ENCODE measurements around the gene HSPBP1. TPM values are rescaled to one million over a fixed set of nuclear protein-coding genes. Genes with fewer than 3 reads are reported as not detected.
"Not testable (repeated sequence)": the region's sequence is repeated elsewhere in the genome, so short reads cannot be mapped to it uniquely, and the experiment has no call there.

HSPBP1 gene
- total and polyA plus RNA-seq, 12 donors: 18.8 to 49.8 (median 33.2) TPM

DNA sequence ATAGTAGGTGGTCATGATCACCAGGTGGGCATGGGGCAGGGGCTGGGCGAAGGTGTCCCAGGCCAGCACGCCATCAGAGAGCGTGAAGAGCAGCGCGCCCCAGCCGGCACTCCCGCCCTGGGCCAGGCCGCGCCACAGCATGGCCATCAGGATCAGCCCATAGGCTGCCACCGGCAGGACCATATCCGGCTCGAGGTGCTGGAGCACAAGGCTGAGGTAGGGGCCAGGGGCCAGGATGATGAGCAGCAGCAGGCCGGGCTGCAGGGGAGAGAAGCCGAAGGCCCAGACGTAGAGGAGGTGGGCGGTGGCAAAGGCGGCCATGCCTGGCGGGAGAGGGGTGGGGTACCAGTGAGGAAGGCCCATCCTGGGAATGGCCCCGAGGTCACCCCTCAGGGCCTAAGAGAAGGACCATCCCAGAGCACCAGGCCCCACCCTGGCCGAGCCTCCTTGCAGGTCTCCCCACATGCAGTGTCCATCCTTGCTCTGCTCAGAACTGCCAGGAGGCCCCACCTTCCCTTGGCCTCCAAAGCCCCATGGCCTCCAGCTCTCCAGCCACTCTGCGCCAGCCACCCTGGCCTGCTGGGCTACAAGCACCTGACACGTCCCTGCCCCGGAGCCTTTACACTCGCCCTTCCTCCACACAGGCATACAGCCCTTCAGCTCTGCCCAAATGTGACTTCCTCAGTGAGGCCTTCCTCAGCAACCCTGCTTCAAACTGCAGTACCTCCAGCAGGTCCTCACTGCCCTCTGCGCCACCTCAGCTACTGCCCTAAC is 52.5 kb downstream of the HSPBP1 start:
- Histone ChIP-seq H3K4me1 (replicated peaks in 1 of 2) (peaks cover 8 to 11% of the 10 kb centered on the region in 2 donors), H3K27ac (peak overlapping the region in 1 of 5 donors; percentile 49), H3K36me3 (replicated peaks in 1 of 2) (peaks cover 0 to 58% of the 10 kb centered on the region in 2 donors), H3K27me3 (no peaks in the 10 kb centered on the region), H3K4me3 (no peak overlapping the region), H3K9me3 (replicated peaks in 1 of 3) (no peaks in the 10 kb centered on the region)
- 91 to 94% (median 93%) methylated on average over 11 to 25 of the region's 25 CpGs for WGBS, 4 donors
- TF ChIP-seq, protein P1, sequence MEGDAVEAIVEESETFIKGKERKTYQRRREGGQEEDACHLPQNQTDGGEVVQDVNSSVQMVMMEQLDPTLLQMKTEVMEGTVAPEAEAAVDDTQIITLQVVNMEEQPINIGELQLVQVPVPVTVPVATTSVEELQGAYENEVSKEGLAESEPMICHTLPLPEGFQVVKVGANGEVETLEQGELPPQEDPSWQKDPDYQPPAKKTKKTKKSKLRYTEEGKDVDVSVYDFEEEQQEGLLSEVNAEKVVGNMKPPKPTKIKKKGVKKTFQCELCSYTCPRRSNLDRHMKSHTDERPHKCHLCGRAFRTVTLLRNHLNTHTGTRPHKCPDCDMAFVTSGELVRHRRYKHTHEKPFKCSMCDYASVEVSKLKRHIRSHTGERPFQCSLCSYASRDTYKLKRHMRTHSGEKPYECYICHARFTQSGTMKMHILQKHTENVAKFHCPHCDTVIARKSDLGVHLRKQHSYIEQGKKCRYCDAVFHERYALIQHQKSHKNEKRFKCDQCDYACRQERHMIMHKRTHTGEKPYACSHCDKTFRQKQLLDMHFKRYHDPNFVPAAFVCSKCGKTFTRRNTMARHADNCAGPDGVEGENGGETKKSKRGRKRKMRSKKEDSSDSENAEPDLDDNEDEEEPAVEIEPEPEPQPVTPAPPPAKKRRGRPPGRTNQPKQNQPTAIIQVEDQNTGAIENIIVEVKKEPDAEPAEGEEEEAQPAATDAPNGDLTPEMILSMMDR (IDR thresholded peaks at IDR 0.05): no peak
- no peak for TF ChIP-seq POLR2A (IDR thresholded peaks at IDR 0.05)
- intact Hi-C loops (cut with DNase I): no loop called here
- no peak for DNase-seq

DNA sequence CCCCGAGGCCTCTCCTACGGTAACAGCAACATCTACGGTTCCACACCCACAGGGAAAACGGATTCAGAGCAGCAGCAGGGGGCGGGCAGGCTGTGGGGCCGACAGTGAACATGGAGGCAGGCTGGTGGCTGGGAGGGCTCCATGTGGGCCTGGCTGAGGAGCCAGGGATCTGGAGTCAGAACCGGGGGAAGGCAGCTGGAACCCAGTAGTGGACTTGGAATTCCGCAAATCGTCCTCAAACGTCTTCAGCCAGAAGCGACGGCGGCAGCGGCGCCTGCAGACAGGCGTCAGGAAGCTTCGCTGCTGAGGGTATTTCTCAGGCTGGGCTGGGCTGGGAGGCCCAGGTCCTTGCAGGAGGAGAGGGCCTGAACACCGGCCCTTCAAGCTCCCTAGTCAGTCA is 53.1 kb downstream of the HSPBP1 start:
- DNase-seq: no peak
- intact Hi-C loops (cut with DNase I): no loop called here
- TF ChIP-seq POLR2A (IDR thresholded peaks at IDR 0.05): no peak
- TF ChIP-seq, protein P1 (IDR thresholded peaks at IDR 0.05): no peak
- Histone ChIP-seq H3K9me3 (replicated peaks in 1 of 3) (no peaks in the 10 kb centered on the region), H3K27me3 (no peaks in the 10 kb centered on the region), H3K36me3 (replicated peaks in 1 of 2) (peaks cover 0 to 52% of the 10 kb centered on the region in 2 donors), H3K4me3 (no peak overlapping the region), H3K4me1 (replicated peaks in 1 of 2) (peaks cover 8 to 11% of the 10 kb centered on the region in 2 donors), H3K27ac (no peak overlapping the region)
- 78 to 89% (median 87%) methylated on average over 16 to 18 of the region's 18 CpGs for WGBS, 4 donors

DNA sequence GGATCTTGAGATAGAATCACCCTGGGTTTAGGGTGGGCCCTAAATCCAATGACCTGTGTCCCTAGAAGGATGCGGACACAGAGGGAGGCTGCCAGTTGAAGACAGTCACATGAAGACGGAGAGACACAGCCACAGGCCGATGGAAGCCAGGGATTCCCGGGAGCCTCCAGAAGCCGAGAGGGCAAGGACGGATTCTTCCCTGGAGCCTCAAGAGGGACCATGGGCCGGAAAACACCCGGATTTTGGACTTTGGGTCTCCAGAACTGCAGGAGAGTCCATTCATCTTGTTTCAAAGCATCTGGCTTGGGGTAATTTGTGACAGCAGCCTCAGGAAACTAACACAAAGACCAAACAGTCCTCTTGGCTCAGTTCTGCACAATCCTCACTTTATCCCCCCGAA is 53.6 kb downstream of the HSPBP1 start:
- Histone ChIP-seq H3K9me3 (replicated peaks in 1 of 3) (no peaks in the 10 kb centered on the region), H3K4me1 (replicated peaks in 1 of 2) (peaks cover 11 to 12% of the 10 kb centered on the region in 2 donors), H3K4me3 (no peak overlapping the region), H3K27ac (no peak overlapping the region), H3K27me3 (no peaks in the 10 kb centered on the region), H3K36me3 (replicated peaks in 1 of 2) (peaks cover 0 to 46% of the 10 kb centered on the region in 2 donors)
- intact Hi-C loops (cut with DNase I): no loop called here
- DNase-seq: no peak
- 83 to 91% (median 86%) methylated on average over 8 to 9 of the region's 9 CpGs for WGBS, 4 donors
- TF ChIP-seq POLR2A (IDR thresholded peaks at IDR 0.05): no peak
- TF ChIP-seq, protein P1 (IDR thresholded peaks at IDR 0.05): no peak

DNA sequence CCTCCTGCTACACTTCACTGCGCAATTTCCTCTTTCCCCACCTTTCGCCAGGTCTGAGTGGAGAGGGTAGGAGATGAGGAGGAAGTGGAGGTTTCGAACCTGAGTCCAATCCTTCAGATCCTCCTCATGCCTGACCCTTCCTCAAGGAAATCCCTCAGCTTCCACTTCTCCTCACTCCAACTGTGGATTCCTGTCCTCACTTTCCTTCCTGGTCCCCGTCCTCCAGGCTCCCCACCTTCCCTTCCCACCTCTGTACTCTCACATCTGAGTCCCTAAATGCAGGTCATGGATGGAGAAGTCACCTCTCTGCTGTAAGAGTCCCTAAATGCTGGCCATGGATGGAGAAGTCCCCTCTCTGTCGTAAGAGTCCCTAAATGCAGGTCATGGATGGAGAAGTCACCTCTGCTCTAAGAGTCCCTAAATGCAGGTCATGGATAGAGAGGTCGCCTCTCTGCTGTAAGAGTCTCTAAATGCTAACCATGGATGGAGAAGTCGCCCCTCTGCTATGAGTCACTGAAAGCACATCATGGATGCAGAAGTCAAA is 54.4 kb downstream of the HSPBP1 start:
- H3K4me3 ChIP-seq: no peak overlapping the region
- TF ChIP-seq, protein P1 (IDR thresholded peaks at IDR 0.05): no peak
- no peak for TF ChIP-seq POLR2A (IDR thresholded peaks at IDR 0.05)
- no peak for DNase-seq
- no peak overlapping the region for H3K27ac ChIP-seq
- no peaks in the 10 kb centered on the region for H3K27me3 ChIP-seq
- peaks cover 0 to 39% of the 10 kb centered on the region in 2 donors for H3K36me3 ChIP-seq (replicated peaks in 1 of 2)
- intact Hi-C loops (cut with DNase I): no loop called here
- peaks cover 11 to 12% of the 10 kb centered on the region in 2 donors for H3K4me1 ChIP-seq (replicated peaks in 1 of 2)
- WGBS, 4 donors: 87 to 92% (median 88%) methylated on average over 7 of the region's 7 CpGs
- H3K9me3 ChIP-seq (replicated peaks in 1 of 3): no peaks in the 10 kb centered on the region

DNA sequence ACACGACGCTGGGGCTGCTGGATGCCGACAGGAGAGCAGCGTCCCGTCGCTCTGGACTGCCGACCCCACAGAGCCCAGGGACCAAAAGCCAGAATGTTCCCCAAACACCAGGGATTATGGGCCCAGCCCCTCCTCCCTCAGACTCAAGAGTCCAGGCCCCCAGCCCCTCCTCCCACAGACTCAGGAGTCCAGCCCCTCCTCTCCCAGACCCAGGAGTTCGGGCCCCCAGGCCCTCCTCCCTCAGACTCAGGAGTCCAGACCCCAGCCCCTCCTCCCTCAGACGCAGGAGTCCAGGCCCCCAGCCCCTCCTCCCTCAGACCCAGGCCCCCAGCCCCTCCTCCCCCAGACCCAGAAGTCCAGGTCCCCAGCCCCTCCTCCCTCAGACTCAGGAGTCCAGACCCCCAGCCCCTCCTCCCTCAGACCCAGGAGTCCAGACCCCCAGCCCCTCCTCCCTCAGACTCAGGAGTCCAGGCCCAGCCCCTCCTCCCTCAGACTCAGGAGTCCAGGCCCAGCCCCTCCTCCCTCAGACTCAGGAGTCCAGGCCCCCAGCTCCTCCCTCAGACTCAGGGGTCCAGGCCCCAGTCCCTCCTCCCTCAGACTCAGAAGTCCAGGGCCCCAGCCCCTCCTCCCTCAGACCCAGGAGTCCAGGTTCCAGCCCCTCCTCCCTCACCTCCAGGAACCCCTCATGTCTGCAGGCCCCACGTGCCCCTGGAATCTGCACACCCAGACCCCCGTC is 55.1 kb downstream of the HSPBP1 start:
- H3K4me1 ChIP-seq (replicated peaks in 1 of 2); intact Hi-C loops (cut with DNase I); H3K27ac ChIP-seq; H3K9me3 ChIP-seq (replicated peaks in 1 of 3); H3K4me3 ChIP-seq; H3K27me3 ChIP-seq; DNase-seq: not testable (repeated sequence)
- peaks cover 0 to 33% of the 10 kb centered on the region in 2 donors for H3K36me3 ChIP-seq (replicated peaks in 1 of 2)
- 64 to 86% (median 78%) methylated on average over 7 to 11 of the region's 11 CpGs for WGBS, 4 donors

Measured in adrenal gland (tissue), 12 donors.